GM18520 (cell line): ENCODE results near the gene BMAL1.
"Not testable (repeated sequence)": the region's sequence is repeated elsewhere in the genome, so short reads cannot be mapped to it uniquely, and the experiment has no call there.

ENCODE experiments used
- ATAC-seq: cut with Tn5 transposase; IDR thresholded peaks from one replicate; pipeline ENCODE4 v1.9.1; 2021; ENCODE audit not compliant: unreplicated experiment

Gene BMAL1

DNA sequence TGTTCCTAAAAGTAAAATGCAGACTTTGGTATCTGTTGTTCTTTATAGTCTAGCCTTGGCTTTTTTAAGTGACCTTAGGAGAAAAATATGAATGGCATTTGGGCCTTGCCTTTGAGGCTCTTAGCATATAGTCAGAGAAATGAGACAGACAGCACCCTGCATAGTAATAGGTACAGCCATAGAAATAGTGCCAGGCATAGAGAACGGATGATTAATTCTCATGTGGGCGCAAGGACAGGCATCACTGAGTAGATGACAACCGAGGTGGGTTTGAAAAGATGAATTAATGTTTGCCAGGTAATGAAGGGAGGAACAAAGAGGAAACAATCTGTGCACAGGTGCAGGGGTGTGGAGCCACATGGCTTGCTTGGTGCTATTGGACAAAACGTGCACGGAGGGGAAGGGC, 90.5 kb downstream of the BMAL1 start:
- ATAC-seq: no peak

GRCh38 chr11:13373216-13373615, 95.6 kb downstream of the BMAL1 start:
- no peak for ATAC-seq

GRCh38 chr11:13375798-13376197, 98.2 kb downstream of the BMAL1 start:
- no peak for ATAC-seq

DNA sequence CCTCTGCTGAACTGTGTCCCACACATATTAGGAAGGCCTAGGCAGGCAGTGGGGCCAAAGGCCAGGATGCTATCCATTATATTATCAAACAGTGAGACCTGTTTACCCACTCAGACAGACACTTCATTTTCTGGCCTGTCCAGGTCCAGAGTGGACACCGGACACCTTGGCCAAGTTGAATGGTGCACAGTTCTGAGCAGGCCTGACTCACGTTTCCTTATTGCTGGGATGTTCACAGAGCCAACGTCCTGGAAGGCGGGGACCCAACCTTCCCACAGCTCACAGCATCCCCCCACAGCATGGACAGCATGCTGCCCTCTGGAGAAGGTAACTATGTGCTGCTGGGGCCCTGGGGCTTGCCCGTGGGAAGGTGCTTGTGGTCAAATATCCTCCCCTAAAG, 98.8 kb downstream of the BMAL1 start:
- no peak for ATAC-seq

DNA sequence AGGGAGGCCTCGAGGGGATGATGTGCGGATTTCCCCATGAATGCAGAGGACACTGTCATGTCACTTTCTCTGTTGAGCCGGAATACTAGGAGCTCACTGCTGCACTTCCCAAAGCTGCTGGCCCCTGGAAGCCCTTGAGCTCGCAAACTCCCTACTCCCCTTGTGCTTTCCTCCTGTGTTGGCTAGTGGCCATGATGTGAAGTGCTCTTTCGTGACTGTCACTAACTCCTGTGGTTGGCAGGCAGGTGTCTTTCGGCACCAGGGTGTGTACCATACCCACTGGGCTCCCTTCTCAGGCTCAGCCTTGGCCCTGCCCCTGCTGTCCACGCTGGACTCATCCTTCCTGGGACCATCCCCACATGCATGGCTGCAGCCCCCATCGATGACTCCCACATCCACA, 99.2 kb downstream of the BMAL1 start:
- ATAC-seq: no peak

- ATAC-seq: no peak
Measured at GRCh38 chr11:13378316-13378715, 100.7 kb downstream of the BMAL1 start.

DNA sequence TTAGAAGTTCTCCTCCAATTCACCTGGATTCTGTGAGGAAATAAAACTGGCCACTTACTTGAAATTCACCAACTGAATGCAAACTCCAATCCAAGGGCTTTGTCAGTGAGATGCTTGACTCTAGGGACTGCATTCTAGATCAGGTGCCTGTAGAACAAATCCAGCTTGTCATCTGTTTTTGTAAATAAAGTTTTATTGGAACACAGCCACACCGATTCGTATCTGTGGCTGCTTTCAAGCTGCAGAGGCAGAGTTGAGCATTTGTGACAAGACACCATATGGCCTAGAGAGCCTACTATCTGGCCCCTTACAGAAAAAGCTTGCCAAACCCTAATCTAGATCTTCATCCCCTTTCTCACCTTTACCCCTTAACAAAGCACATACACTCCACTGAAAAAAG, 103.1 kb downstream of the BMAL1 start:
- ATAC-seq: no peak

DNA sequence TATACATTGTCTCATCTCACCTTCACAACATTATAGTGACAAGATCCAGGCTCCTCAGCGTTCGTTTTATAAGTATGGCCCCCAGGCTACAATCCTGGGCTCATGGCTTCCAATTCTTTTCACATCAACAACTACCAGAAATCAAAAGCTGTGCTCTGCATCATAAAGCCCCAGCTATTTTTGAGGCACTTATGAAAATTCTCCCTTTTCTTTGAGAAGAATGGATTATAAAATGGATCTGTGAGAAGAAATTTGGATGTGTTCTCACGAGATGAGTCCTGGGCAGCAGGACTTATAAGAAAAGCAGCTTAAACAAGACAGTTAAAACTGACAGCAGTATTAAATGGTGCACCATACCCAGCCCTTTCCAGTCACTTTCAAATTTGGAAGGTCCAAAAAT, 105.2 kb downstream of the BMAL1 start:
- ATAC-seq: no peak

DNA sequence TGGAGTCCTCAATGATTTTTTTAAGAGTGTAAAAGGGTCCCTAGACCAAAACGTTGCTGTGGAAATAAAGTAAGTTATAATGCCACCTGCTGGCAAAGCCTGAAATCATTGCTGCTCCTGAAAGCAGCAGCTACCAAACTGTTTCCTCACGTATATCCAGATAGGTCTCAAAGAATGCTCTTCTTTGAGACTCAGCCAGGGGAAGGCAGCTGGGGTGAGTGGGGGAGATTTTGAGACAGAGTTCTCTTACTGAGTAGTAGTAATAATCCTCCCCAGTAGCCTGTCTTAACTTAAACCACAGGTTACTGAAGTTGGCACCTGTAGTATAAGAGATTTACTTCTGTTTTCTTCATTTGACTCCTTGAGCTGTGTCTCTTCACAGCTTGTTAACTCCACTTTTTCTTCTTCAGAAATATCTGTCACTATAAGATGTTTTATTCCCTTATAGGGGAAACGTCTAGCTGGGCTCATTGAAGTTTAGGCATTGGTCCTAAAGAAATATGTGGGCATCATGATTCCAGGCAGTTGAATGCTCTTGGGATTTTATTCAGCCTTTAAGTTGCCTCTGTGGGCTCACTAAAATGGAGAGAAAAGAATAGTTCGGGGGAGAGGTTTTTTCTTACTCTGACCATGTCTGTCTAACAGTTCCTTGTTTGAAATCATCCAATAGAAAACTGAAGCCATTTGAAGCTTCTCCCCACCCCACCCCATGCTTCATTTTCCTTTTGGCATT, 107.5 kb downstream of the BMAL1 start:
- ATAC-seq: no peak

DNA sequence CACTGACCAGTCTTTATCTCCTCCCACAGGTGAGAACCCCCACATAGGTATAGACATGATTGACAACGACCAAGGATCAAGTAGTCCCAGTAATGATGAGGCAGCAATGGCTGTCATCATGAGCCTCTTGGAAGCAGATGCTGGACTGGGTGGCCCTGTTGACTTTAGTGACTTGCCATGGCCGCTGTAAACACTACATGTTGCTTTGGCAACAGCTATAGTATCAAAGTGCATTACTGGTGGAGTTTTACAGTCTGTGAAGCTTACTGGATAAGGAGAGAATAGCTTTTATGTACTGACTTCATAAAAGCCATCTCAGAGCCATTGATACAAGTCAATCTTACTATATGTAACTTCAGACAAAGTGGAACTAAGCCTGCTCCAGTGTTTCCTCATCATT, 109.0 kb downstream of the BMAL1 start:
- ATAC-seq: no peak

- no peak for ATAC-seq
Measured at GRCh38 chr11:13388741-13389140, 111.2 kb downstream of the BMAL1 start.

DNA sequence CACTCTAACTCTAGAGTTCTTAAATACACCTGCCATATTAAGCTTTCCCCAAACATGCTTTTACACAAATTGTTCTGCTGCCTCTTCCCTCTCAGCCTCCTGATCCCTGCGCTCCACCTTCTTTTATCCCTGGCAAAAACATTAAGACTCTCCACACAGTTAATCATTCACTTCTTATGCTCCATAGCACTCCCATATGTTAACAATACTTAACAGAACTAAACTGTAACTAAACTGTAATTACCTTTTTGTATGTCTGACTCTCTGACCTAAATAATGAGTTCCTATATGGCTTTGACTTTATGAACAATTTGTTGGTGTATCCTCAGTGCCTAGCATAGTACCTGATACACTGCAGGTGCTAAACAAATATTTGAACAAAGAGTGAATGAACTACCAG, 113.6 kb downstream of the BMAL1 start:
- no peak for ATAC-seq

- not testable (repeated sequence) for ATAC-seq
Measured at GRCh38 chr11:13398335-13398734, 120.7 kb downstream of the BMAL1 start.

- ATAC-seq: no peak
Measured at GRCh38 chr11:13405220-13405619, 127.6 kb downstream of the BMAL1 start.

DNA sequence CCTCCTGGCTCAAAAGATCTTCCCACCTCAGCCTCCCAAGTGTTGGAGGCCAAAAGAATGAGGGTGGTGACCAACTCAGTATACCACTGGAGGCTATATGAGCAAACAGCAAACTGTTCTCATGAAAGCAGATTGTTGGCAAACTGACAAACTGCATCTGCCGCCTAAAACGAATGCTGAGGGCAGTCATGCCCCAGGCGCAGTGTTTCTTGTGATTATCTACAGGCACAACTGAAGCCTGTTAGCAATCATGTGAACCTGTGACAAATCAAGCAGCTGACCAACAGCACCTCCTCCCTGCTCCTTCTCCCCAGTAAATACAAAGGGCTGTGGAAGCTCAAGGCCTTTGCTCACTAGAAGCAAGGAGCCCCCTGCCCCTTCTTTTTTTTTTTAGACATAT, 137.6 kb downstream of the BMAL1 start:
- no peak for ATAC-seq

DNA sequence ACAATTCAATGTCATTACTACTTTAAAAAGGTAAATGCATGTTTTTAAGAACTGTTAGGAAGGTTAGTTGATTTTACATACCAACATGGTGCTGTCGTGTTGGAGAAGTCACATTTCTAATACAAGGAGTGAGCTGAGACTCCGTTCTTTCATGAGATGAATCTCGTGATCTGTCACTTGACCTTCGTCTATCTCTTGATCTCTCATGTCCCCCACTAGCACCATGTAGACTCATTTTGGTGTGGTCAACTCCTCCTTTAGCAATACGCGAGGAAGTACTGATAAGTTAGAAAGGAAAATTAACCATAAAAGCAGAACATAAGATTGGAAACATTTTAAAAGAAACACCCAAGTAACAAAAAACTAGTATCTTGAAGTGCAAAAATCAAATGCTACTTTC, 144.0 kb downstream of the BMAL1 start:
- ATAC-seq: no peak

GRCh38 chr11:13423372-13423771, 145.8 kb downstream of the BMAL1 start:
- ATAC-seq: no peak

DNA sequence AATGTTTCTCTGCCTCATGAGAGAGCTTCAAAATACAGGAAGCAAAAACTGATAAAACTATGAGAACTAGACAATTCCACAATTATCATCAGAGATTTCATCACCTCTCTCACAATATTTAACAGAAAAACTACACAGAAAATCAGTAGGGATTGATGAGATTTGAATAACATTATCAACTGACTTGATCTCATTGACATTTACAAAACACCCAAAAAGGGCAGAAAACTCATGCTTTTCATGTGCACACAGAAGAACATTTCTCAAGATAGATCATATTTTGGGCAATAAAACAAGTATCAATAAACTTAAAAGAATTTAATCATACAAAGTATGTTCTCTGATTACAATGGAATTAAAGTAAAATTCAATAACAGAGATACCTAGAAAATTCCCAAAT, 149.8 kb downstream of the BMAL1 start:
- ATAC-seq: no peak

- no peak for ATAC-seq
Measured at GRCh38 chr11:13429288-13429687, 151.7 kb downstream of the BMAL1 start.

- no peak for ATAC-seq
Measured at GRCh38 chr11:13429836-13430235, 152.2 kb downstream of the BMAL1 start.

DNA sequence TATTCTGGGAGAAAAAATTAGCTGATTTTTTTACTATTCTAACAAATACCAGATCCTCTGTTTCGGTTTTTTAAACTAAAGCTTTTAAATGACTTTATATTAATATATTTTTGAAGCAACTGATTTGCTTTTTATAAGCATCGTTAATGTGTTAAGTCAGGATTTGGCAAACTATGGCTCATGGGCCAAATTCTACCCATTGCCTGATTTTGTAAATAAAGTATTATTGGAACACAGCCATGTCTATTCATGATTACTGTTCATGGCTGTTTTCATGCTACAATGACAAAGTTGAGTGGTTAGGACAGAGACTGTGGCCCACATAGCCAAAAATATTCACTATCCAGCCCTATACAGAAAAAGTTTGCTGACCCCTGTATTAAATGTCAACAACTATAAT, 155.8 kb downstream of the BMAL1 start:
- ATAC-seq: no peak

- no peak for ATAC-seq
Measured at GRCh38 chr11:13434247-13435205, 156.9 kb downstream of the BMAL1 start.
